Nephron progenitor cell (in vitro differentiated cells): ENCODE data around the gene TNFSF18.

Source experiments
- DNase-seq: peaks from one replicate; pipeline ENCODE4 v3.0.0; 2021
- H3K27ac Mint-ChIP-seq: 2 replicates; pipeline ENCODE4 v1.8.0; 2021; ENCODE audit warnings: mild to moderate bottlenecking, moderate library complexity, mixed read lengths
- H3K27me3 Mint-ChIP-seq: 2 replicates; pipeline ENCODE4 v1.8.0; 2021; ENCODE audit warnings: mild to moderate bottlenecking, low read depth, mixed read lengths; ENCODE audit not compliant: poor library complexity
- H3K36me3 Mint-ChIP-seq: 2 replicates; pipeline ENCODE4 v1.8.0; 2021; ENCODE audit warnings: low read depth, mixed read lengths
- H3K4me1 Mint-ChIP-seq: 2 replicates; pipeline ENCODE4 v1.8.0; 2021; ENCODE audit warnings: mixed read lengths
- H3K4me3 Mint-ChIP-seq: 2 replicates; pipeline ENCODE4 v1.8.0; 2021; ENCODE audit warnings: mild to moderate bottlenecking, moderate library complexity, mixed read lengths
- H3K9me3 Mint-ChIP-seq: 2 replicates; pipeline ENCODE4 v1.8.0; 2021; ENCODE audit warnings: mild to moderate bottlenecking, moderate library complexity, mixed read lengths
- TF ChIP-seq, protein P1 (sequence below): fragments of 200-600 bp; sonication (generic); IDR thresholded peaks from 2 replicates; pipeline ENCODE4 v1.5.0; 2021; ENCODE audit warnings: antibody characterized with exemption

Gene TNFSF18

DNA sequence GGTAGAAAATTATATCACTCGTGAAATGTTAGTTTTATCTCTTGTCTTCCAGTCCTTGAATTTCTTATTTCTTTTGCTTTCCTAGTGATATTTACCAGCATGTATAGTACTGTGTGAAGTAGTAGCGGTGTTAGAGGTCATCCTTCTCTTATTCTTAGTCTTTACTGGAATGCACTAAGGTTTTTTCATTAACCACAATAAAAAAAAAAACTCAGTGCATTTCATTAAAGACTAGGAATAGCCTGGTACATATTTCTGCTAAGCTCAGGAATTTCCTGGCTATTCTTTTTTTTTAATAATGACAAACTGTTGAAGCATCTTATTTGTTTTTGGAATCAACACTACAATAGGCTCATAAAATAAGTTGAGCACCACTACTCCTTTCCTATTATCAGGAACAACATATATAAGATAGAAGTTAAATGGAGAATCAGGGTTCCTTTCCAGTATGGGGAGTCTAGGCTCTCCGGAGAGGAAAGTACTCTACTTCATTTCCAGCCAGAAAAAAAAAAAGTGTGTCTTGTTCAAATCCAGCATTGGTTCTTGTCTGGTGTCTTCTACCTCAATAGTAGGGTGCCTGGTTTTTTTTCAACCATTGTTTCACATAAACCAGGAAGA lies 60.0 kb downstream of the TNFSF18 start:
- H3K4me1 Mint-ChIP-seq, result peaks cover 4% of the 10 kb centered on the region
- H3K27me3 Mint-ChIP-seq, result no peaks in the 10 kb centered on the region
- TF ChIP-seq, protein P1, sequence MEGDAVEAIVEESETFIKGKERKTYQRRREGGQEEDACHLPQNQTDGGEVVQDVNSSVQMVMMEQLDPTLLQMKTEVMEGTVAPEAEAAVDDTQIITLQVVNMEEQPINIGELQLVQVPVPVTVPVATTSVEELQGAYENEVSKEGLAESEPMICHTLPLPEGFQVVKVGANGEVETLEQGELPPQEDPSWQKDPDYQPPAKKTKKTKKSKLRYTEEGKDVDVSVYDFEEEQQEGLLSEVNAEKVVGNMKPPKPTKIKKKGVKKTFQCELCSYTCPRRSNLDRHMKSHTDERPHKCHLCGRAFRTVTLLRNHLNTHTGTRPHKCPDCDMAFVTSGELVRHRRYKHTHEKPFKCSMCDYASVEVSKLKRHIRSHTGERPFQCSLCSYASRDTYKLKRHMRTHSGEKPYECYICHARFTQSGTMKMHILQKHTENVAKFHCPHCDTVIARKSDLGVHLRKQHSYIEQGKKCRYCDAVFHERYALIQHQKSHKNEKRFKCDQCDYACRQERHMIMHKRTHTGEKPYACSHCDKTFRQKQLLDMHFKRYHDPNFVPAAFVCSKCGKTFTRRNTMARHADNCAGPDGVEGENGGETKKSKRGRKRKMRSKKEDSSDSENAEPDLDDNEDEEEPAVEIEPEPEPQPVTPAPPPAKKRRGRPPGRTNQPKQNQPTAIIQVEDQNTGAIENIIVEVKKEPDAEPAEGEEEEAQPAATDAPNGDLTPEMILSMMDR, result no peak
- H3K36me3 Mint-ChIP-seq, result no peaks in the 10 kb centered on the region
- DNase-seq, result no peak
- no peak overlapping the region for H3K4me3 Mint-ChIP-seq
- H3K9me3 Mint-ChIP-seq, result peaks cover 9% of the 10 kb centered on the region
- no peak overlapping the region for H3K27ac Mint-ChIP-seq
